Panc1 (cell line): ENCODE measurements around the gene PGM3. TPM values are rescaled to one million over a fixed set of nuclear protein-coding genes. Genes with fewer than 3 reads are reported as not detected.

Experiments used
- ATAC-seq: fragments of 200-7000 bp; cut with Tn5 transposase; 2 replicates; pipeline ENCODE4 v1.9.1; 2020; ENCODE audit warnings: mild to moderate bottlenecking, moderate library complexity
- BruUV-seq: library from RNA; stranded (reverse); fragments of 400-500 nt; replicated peaks from 2 replicates; lab custom pipeline; 2021; lab: Mats Ljungman, UMichigan
- CTCF ChIA-PET: fragments of 300-600 bp; sonication (Branson Sonifier 250); formaldehyde crosslinking; loops from one replicate; lab custom pipeline; 2022; ENCODE audit warnings: antibody characterized with exemption; lab: Charles Lee
- POLR2A ChIA-PET: fragments of 300-600 bp; sonication (Branson Sonifier 250); formaldehyde crosslinking; loops from one replicate; lab custom pipeline; 2022; ENCODE audit warnings: antibody characterized with exemption; lab: Charles Lee
- DNase-seq: peaks from one replicate; pipeline ENCODE4 v3.0.0-alpha.2; 2010; ENCODE audit warnings: low read depth, low spot score
- H3K27ac ChIP-seq: 2 replicates; pipeline ENCODE4 v1.5.1; 2011; ENCODE audit warnings: mild to moderate bottlenecking, low read length, inconsistent platforms
- H3K27me3 ChIP-seq: fragments of 200-500 bp; sonication (Bioruptor generic); 2 replicates; pipeline ENCODE4 v1.6.0; 2014; ENCODE audit warnings: low read length, inconsistent platforms; ENCODE audit not compliant: control insufficient read depth, insufficient read depth
- H3K36me3 ChIP-seq: fragments of 200-500 bp; sonication (Bioruptor generic); 2 replicates; pipeline ENCODE4 v1.5.1; 2014; ENCODE audit warnings: inconsistent platforms, mild to moderate bottlenecking, low read length, moderate library complexity; ENCODE audit not compliant: control insufficient read depth, insufficient read depth
- H3K4me1 ChIP-seq: 2 replicates; pipeline ENCODE4 v1.5.1; 2011; ENCODE audit warnings: inconsistent platforms, mild to moderate bottlenecking, low read length, moderate library complexity; ENCODE audit not compliant: control insufficient read depth, insufficient read depth
- H3K4me3 ChIP-seq, 2 experiments: 2 replicates each; pipeline ENCODE4 v1.5.1; 2011 to 2012; ENCODE audit warnings: low read depth in 2 of 2, low read length in 2 of 2, mild to moderate bottlenecking in 2 of 2, inconsistent platforms in 1 of 2, moderate library complexity in 1 of 2
- H3K9me3 ChIP-seq: fragments of 200-500 bp; sonication (Bioruptor generic); 2 replicates; pipeline ENCODE4 v1.5.1; 2014; ENCODE audit warnings: low read depth, mild to moderate bottlenecking, inconsistent platforms, low read length, moderate library complexity; ENCODE audit not compliant: control insufficient read depth, insufficient read depth
- CTCF ChIP-seq: fragments of 450-650 bp; IDR thresholded peaks from 2 replicates; pipeline ENCODE4 v1.5.1; 2017; ENCODE audit warnings: mild to moderate bottlenecking
- POLR2AphosphoS5 ChIP-seq: IDR thresholded peaks from 2 replicates; pipeline ENCODE4 v1.6.1; 2012; ENCODE audit warnings: mild to moderate bottlenecking, low read depth, low read length, moderate library complexity
- REST ChIP-seq, 2 experiments: IDR thresholded peaks; 2 replicates each; pipeline ENCODE4 v1.6.1; 2011 to 2012; ENCODE audit warnings: low read depth in 2 of 2, control low read depth in 1 of 2, low read length in 1 of 2, mild to moderate bottlenecking in 1 of 2, moderate library complexity in 1 of 2; ENCODE audit not compliant: insufficient read depth in 1 of 2
- SIN3A ChIP-seq: IDR thresholded peaks from 2 replicates; pipeline ENCODE4 v1.6.1; 2012; ENCODE audit warnings: low read depth, mild to moderate bottlenecking, low read length, moderate library complexity, borderline replicate concordance; ENCODE audit not compliant: insufficient read depth
- TCF7L2 ChIP-seq: IDR thresholded peaks from 2 replicates; pipeline ENCODE4 v1.6.1; 2011; ENCODE audit warnings: mild to moderate bottlenecking, low read depth, low read length, inconsistent platforms
- in situ Hi-C: cut with HindIII; loops from 2 replicates; pipeline ENCODE4 v1.10.0; 2016; ENCODE audit warnings: low sequenced_read_pairs, low pct_unique_long_range_greater_than_20kb
- intact Hi-C: fragments of 100-400 bp; cut with micrococcal nuclease; formaldehyde crosslinking; loops from one replicate; pipeline ENCODE4 v1.10.0; 2022; ENCODE audit not compliant: unreplicated experiment
- total RNA-seq: library from RNA; stranded (reverse); gene quantifications from one replicate; pipeline ENCODE4 v1.2.1, GENCODE V29; 2021; ENCODE audit not compliant: unreplicated experiment

PGM3 gene
- total RNA-seq, 1 experiment from 2014 or later: 55.2 TPM

GRCh38 chr6:83199863-83200225 is 6.8 kb upstream of the PGM3 start:
- no TSS peak for BruUV-seq
- CTCF ChIA-PET: interaction anchor here (0.7 to 1.0 kb wide), 2 partner anchors 52 to 132 kb away, joined by 4 to 5 read pairs; partner anchors contain the start of gene DOP1A
- POLR2A ChIA-PET: no interaction called here
- H3K9me3 ChIP-seq: no peaks in the 10 kb centered on the region
- in situ Hi-C loops: no loop called here
- no peak overlapping the region for H3K4me3 ChIP-seq
- H3K27ac ChIP-seq: no peak overlapping the region
- H3K36me3 ChIP-seq: no peaks in the 10 kb centered on the region
- ATAC-seq (peak; percentile 74), DNase-seq (no peak)
- no peaks in the 10 kb centered on the region for H3K27me3 ChIP-seq
- intact Hi-C loops: loop anchor here (5.0 kb wide), 1 partner anchor 133 kb away; the partner anchor contains the start of genes DOP1A and UBE3D
- peaks cover 4% of the 10 kb centered on the region; the same call in 1 of the 2 replicates for H3K4me1 ChIP-seq
- TF ChIP-seq CTCF: no peak
- TF ChIP-seq POLR2AphosphoS5: no peak
- TF ChIP-seq REST (IDR thresholded peaks at IDR 0.05; ENCODE audit: insufficient read depth in 1 of 2, low read depth in 2 of 2, low read length in 1 of 2): no peak
- TF ChIP-seq SIN3A: no peak
- TF ChIP-seq TCF7L2: no peak

- DNase-seq (no peak), ATAC-seq (peak; percentile 31; the same call in 1 of the 2 replicates)
- TF ChIP-seq POLR2AphosphoS5 (no peak), REST (IDR thresholded peaks at IDR 0.05; ENCODE audit: insufficient read depth in 1 of 2, low read depth in 2 of 2, low read length in 1 of 2) (no peak), SIN3A (no peak), TCF7L2 (no peak), CTCF (no peak)
- ChIA-PET CTCF (interaction anchor here (1.0 kb wide), 1 partner anchor 132 kb away, joined by 4 read pairs; the partner anchor contains the start of gene DOP1A), POLR2A (no interaction called here)
- BruUV-seq: no TSS peak
- H3K27ac ChIP-seq: no peak overlapping the region
- H3K4me3 ChIP-seq: no peak overlapping the region
- H3K4me1 ChIP-seq: peaks cover 6% of the 10 kb centered on the region; the same call in 1 of the 2 replicates
- in situ Hi-C loops: no loop called here
- H3K36me3 ChIP-seq: no peaks in the 10 kb centered on the region
- no peaks in the 10 kb centered on the region for H3K27me3 ChIP-seq
- intact Hi-C loops: loop anchor here (5.0 kb wide), 1 partner anchor 132 kb away; the partner anchor contains the start of genes DOP1A and UBE3D
- H3K9me3 ChIP-seq: no peaks in the 10 kb centered on the region
Measured at GRCh38 chr6:83199173-83199862, 6.3 kb upstream of the PGM3 start.
